Gastroesophageal sphincter (tissue), 4 donors: ENCODE results near the gene ARID3A. TPM values are rescaled to one million over a fixed set of nuclear protein-coding genes. Genes with fewer than 3 reads are reported as not detected.

Experiments
- ATAC-seq: fragments of 150-250 bp; one replicate; pipeline ENCODE4 v1.9.1; 2016; ENCODE audit warnings: mild to moderate bottlenecking, moderate library complexity
- H3K27ac ChIP-seq, 4 donors: fragments of 200-600 bp; sonication (generic) in 3 of 4; 1 replicate in 3 of 4; 2 replicates in 1 of 4; pipeline ENCODE4 v1.5.1; 2016 to 2019
- H3K27me3 ChIP-seq: fragments of 200-600 bp; sonication (generic); one replicate; pipeline ENCODE4 v1.5.1; 2019
- H3K36me3 ChIP-seq, 2 donors: fragments of 200-600 bp; sonication (generic); one replicate each; pipeline ENCODE4 v1.5.1; 2019; ENCODE audit warnings: control low read depth in 1 of 2
- H3K4me1 ChIP-seq, 3 donors: fragments of 200-600 bp; sonication (generic); 1 replicate in 2 of 3; 2 replicates in 1 of 3; pipeline ENCODE4 v1.5.1; 2016 to 2019; ENCODE audit warnings: control low read depth in 2 of 3
- H3K4me3 ChIP-seq, 2 donors: fragments of 200-600 bp; sonication (generic); one replicate each; pipeline ENCODE4 v1.5.1; 2019; ENCODE audit warnings: mild to moderate bottlenecking in 1 of 2, moderate library complexity in 1 of 2
- H3K9me3 ChIP-seq, 3 donors: fragments of 200-600 bp; sonication (generic); one replicate each; pipeline ENCODE4 v1.5.1; 2017 to 2019; ENCODE audit warnings: control low read depth in 2 of 3
- EP300 ChIP-seq: sonication (generic); formaldehyde crosslinking; IDR thresholded peaks from one replicate; pipeline ENCODE4 v1.6.1; 2017; ENCODE audit warnings: antibody characterized with exemption, mild to moderate bottlenecking
- POLR2A ChIP-seq, 2 donors: fragments of 450-650 bp; IDR thresholded peaks; one replicate each; pipeline ENCODE4 v1.6.1; 2017; ENCODE audit warnings: antibody characterized with exemption in 2 of 2, mild to moderate bottlenecking in 2 of 2, moderate library complexity in 1 of 2
- POLR2AphosphoS5 ChIP-seq: sonication (generic); formaldehyde crosslinking; IDR thresholded peaks from one replicate; pipeline ENCODE4 v1.6.1; 2017; ENCODE audit warnings: antibody characterized with exemption
- WGBS, 2 donors: methylation state at CpG; one replicate each; pipeline ENCODE4 v1.1.5; 2018; ENCODE audit warnings: low coverage in 1 of 2; 5-methylcytosine and 5-hydroxymethylcytosine counted together
- total RNA-seq, 4 donors: library from RNA; depleted of rRNA; stranded (reverse); fragments of >200 nt; gene quantifications; one replicate each; pipeline ENCODE4 v1.1.0, GENCODE V29; 2016
- TF ChIP-seq, protein P1 (sequence below), 4 experiments: fragments of 200-600 bp in 2 of 4; fragments of 450-650 bp in 2 of 4; sonication (generic) in 1 of 4; IDR thresholded peaks; one replicate each; pipeline ENCODE4 v1.5.1; 2017 to 2019; ENCODE audit warnings: antibody characterized with exemption in 4 of 4, mild to moderate bottlenecking in 2 of 4, moderate library complexity in 2 of 4

Gene ARID3A
- total RNA-seq, 4 donors from 2014 or later: 3.6 to 6.2 (median 4.9) TPM

DNA sequence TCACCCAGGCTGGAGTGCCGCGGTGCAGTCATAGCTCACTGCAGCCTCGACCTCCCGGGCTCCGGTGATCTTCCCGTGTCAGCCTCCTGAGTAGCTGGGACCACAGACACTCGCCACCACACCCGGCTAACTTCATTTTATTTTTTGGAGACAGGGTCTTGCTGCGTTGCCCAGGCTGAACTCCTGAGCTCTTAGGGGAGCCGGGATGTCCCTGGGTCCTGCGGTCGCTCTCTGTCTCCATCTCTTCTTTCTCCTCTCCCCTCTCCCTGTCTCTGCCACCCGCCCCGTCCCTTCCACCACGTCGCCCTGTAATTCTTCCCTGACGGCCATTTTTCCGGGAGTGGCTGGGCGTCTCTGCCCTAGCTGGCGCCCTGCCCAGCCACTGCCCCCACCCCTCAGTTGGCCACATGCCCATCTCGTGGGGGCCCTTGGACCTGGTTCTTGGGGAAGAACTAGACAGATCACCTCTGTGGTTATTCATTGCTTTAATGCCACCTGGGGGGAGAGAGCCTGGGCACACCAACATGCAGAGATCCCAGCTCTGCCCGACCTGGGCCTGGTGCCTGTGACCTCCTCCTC lies 18.9 kb downstream of the ARID3A start:
- no peaks in the 10 kb centered on the region for H3K9me3 ChIP-seq
- TF ChIP-seq, protein P1, sequence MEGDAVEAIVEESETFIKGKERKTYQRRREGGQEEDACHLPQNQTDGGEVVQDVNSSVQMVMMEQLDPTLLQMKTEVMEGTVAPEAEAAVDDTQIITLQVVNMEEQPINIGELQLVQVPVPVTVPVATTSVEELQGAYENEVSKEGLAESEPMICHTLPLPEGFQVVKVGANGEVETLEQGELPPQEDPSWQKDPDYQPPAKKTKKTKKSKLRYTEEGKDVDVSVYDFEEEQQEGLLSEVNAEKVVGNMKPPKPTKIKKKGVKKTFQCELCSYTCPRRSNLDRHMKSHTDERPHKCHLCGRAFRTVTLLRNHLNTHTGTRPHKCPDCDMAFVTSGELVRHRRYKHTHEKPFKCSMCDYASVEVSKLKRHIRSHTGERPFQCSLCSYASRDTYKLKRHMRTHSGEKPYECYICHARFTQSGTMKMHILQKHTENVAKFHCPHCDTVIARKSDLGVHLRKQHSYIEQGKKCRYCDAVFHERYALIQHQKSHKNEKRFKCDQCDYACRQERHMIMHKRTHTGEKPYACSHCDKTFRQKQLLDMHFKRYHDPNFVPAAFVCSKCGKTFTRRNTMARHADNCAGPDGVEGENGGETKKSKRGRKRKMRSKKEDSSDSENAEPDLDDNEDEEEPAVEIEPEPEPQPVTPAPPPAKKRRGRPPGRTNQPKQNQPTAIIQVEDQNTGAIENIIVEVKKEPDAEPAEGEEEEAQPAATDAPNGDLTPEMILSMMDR (IDR thresholded peaks at IDR 0.05): no peak
- TF ChIP-seq POLR2A (IDR thresholded peaks at IDR 0.05): no peak
- no peaks in the 10 kb centered on the region for H3K27me3 ChIP-seq
- peaks cover 0 to 28% (median 4%) of the 10 kb centered on the region in 3 donors for H3K4me1 ChIP-seq
- 53 to 73% methylated on average over 3 to 17 of the region's 22 CpGs for WGBS, 2 donors
- H3K27ac ChIP-seq: no peak overlapping the region
- H3K4me3 ChIP-seq: no peak overlapping the region
- peaks cover 0 to 9% of the 10 kb centered on the region in 2 donors for H3K36me3 ChIP-seq
- ATAC-seq: no peak

DNA sequence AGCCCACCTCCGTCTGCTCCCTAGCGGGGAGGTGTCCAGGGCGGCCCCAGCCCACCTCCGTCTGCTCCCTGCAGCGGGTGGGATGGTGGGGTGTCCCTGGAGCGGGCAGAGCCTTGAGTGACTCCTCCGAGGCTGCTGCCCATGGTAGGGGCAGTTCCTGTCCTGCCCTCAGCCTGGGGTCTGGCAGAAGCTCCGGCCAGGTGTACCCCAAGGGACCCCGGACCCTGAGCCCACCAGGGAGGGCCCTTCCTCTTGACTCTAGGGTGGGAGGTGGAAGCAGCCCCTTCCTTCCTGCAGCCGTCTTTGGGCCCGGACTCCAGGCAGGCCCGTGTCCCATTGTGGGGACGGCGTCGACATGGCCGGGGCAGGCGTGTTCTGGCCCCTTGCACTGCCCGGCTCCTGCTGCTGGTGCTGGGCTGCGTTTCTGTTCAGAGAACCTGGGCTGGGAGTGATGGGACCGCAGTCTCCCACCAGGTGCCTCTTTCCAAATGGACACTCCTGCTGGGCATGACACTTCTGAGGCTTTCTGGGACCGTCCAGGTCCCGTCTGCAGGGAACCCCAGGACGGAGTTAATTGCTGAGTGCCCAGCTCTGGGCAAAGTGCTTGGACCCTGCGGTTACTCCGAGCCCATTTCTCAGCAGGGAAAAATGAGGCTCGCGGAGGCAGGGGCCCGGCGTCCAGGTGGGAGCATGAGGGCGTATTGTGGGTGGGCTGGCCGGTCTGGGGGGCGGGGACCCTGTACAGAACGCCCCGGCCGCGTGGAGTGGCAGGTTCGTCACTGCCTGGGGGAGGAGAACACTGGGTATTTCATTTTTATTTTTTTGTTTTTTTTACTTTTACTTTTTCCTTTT lies 19.8 kb downstream of the ARID3A start:
- Histone ChIP-seq H3K27ac (no peak overlapping the region), H3K4me1 (peaks cover 0 to 19% (median 4%) of the 10 kb centered on the region in 3 donors), H3K27me3 (no peaks in the 10 kb centered on the region), H3K36me3 (peaks cover 0 to 9% of the 10 kb centered on the region in 2 donors), H3K9me3 (no peaks in the 10 kb centered on the region), H3K4me3 (no peak overlapping the region)
- WGBS, 2 donors: 88% methylated on average over 5 of the region's 37 CpGs; no CpG with 5 or more reads in 1 of the 2 donors
- TF ChIP-seq EP300 (no peak), POLR2AphosphoS5 (no peak), POLR2A (IDR thresholded peaks at IDR 0.05) (no peak)
- TF ChIP-seq, protein P1 (IDR thresholded peaks at IDR 0.05): no peak
- no peak for ATAC-seq

- no peak for ATAC-seq
- Histone ChIP-seq H3K9me3 (no peaks in the 10 kb centered on the region), H3K36me3 (peaks cover 0 to 9% of the 10 kb centered on the region in 2 donors), H3K4me3 (no peak overlapping the region), H3K27me3 (no peaks in the 10 kb centered on the region), H3K27ac (no peak overlapping the region), H3K4me1 (peaks cover 0 to 3% (median 0%) of the 10 kb centered on the region in 3 donors)
- WGBS, 2 donors: no CpG with 5 or more reads among the region's 30 CpGs
- TF ChIP-seq POLR2A (IDR thresholded peaks at IDR 0.05): no peak
- no peak for TF ChIP-seq EP300
- no peak for TF ChIP-seq POLR2AphosphoS5
- TF ChIP-seq, protein P1 (IDR thresholded peaks at IDR 0.05): no peak
Observed at GRCh38 chr19:947090-947706, 21.4 kb downstream of the ARID3A start.

GRCh38 chr19:947707-948539 lies 22.1 kb downstream of the ARID3A start:
- H3K4me1 ChIP-seq: peaks cover 0 to 6% (median 4%) of the 10 kb centered on the region in 3 donors
- H3K9me3 ChIP-seq: no peaks in the 10 kb centered on the region
- peak; percentile 79 for ATAC-seq
- 92% methylated on average over 9 of the region's 47 CpGs; no CpG with 5 or more reads in 1 of the 2 donors for WGBS, 2 donors
- TF ChIP-seq POLR2AphosphoS5 (peak; percentile 43), POLR2A (IDR thresholded peaks at IDR 0.05) (no peak)
- H3K4me3 ChIP-seq: no peak overlapping the region
- H3K36me3 ChIP-seq: peaks cover 0 to 5% of the 10 kb centered on the region in 2 donors
- no peaks in the 10 kb centered on the region for H3K27me3 ChIP-seq
- no peak overlapping the region for H3K27ac ChIP-seq
